Keratinocyte (primary cell): Measurements from ENCODE around the gene FBXL17.

ENCODE experiments used
- CTCF ChIP-seq, 3 experiments: IDR thresholded peaks in 1 of 3; conservative IDR thresholded peaks in 1 of 3; optimal IDR thresholded peaks in 1 of 3; 2 replicates in 2 of 3; 3 replicates in 1 of 3; pipeline versions ENCODE3 to v1.5.1; 2011; ENCODE audit warnings: low read length in 3 of 3, mild to moderate bottlenecking in 3 of 3, moderate library complexity in 2 of 3, control low read depth in 1 of 3, inconsistent platforms in 1 of 3; ENCODE audit not compliant: insufficient read depth in 2 of 3; ENCODE audit errors: extremely low read depth in 1 of 3
- EZH2 ChIP-seq: IDR thresholded peaks from one replicate; pipeline ENCODE4 v1.6.1; 2012; ENCODE audit warnings: inconsistent platforms, mild to moderate bottlenecking, low read length, moderate library complexity

DNA sequence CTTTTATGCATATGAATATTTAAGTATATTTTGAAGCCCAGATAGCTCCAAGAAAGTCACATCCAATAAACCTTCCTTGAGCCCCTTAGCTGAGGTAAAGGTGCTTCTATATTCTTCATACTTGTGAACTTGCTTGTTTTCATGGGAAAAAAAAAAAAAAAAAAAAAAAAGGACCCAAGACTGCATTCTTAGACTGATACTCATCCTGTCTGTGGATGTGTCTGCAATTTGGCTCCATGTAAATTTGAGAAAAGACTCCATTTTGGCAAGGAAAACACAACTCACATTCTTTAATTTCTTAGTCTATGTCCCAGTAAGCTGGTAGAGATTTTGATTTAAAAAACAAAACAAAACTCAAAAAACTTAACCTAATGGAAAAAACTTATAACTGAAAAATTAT, 238.3 kb downstream of the FBXL17 start:
- TF ChIP-seq CTCF (optimal IDR thresholded peaks at IDR 0.05 in 1 of 3, IDR thresholded peaks at IDR 0.05 in 1 of 3, conservative IDR thresholded peaks at IDR 0.05 in 1 of 3; ENCODE audit: extremely low read depth in 1 of 3, insufficient read depth in 2 of 3, low read length in 3 of 3) (no peak), EZH2 (no peak)
